ENCODE results near the gene LAMB2. TPM values are rescaled to one million over a fixed set of nuclear protein-coding genes. Genes with fewer than 3 reads are reported as not detected.

LAMB2 gene
- total RNA-seq (2014; rRNA removed; shearing (Covaris generic)) = 43.6 and 45.1 TPM in 2 replicates
- polyA plus RNA-seq (2015; cell fraction: cytosol; rRNA removed) = 80.2 and 94.4 TPM in 2 replicates
- polyA plus RNA-seq (2015; cell fraction: nucleus; rRNA removed) = 559 and 620 TPM in 2 replicates

DNA sequence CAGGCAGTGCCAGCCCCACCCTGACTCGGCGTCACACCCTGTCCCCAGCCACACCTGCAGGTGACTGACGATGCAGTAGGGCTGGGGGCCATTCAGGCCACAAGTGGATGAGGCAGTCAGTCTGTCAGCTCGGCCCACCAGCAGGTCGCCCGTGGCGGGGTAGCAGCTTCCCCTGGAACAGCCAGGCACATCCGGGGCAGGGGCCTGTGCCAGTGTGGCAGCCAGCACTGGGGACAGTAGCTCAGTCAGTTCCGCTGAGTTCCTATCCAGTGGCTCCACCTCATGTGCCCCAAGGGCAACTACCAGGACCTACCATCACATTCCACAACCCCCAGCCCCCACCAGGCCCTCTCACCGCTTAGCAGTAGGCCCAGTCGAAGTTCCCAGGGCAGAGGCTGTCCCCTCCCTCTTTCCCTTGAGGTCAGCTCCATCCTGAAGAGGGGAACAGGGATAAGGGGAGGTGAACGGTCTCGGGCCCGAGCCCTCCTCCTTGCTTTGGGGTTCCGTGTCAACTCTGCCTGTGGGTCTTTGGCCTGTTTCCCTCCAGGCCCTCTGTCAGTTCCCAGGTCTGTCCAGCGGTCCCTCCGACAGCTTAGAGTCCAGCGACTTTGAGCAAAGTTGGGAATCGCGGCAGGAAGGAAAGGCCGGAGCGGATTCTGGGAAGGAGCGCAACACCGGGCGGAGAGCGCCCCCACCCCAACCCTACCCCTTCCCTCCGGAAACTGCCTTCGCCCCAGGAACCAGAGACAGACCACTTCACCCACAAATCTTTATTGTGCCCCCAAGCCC is at the start of gene LAMB2:
TSS of gene LAMB2 (minus strand) at position 614 of the 789 bp plus-strand sequence. CDS start at position 431, 183 bp downstream.
- DNase-seq (ENCODE audit: low read depth, low spot score) = peak; percentile 71
- in situ Hi-C loops (cut with HindIII; ENCODE audit: low pct_unique_long_range_greater_than_20kb, low sequenced_read_pairs) = no loop called here

DNA sequence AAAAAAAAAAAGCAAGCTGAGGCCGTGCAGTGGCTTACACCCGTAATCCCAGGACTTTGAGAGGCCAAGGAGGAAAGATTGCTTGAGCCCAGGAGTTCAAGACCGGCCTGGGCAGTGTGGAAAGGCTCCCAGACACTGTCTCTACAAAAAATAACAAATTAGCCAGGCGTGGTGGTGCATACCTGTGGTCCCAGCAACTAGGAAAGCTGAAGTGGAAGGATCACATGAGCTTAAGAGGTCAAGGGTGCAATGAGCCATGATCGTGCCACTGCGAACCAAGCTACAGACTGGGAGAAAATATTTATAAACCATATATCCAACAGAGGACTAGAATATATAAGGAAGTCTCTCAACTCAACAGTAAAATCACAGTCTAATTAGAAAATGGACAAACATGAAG is 48.5 kb upstream of the LAMB2 start:
- no peak for DNase-seq (ENCODE audit: low read depth, low spot score)
- in situ Hi-C loops (cut with HindIII; ENCODE audit: low pct_unique_long_range_greater_than_20kb, low sequenced_read_pairs) = no loop called here

DNA sequence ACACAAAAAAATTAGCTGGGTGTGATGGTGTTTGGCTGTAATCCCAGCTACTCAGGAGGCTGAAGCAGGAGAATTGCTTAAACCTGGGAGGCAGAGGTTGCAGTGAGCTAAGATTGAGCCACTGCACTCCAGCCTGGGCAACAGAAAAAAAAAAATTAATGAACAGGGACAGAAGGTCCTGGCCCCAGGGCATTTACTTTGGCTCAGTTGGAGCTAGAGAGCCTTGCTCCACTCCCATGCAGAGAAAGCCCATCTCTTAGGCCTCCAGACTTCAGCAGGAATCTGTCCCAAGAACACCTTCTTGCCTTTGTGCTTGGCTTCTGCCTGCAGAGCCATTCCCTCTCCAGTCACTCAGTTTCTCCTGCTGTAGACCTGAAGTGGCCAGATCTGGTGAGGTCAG is 47.3 kb upstream of the LAMB2 start:
- in situ Hi-C loops (cut with HindIII; ENCODE audit: low pct_unique_long_range_greater_than_20kb, low sequenced_read_pairs) = no loop called here
- DNase-seq (ENCODE audit: low read depth, low spot score) = no peak

GRCh38 chr3:49177073-49177472 is 44.2 kb upstream of the LAMB2 start:
- no peak for DNase-seq (ENCODE audit: low read depth, low spot score)
- in situ Hi-C loops (cut with HindIII; ENCODE audit: low pct_unique_long_range_greater_than_20kb, low sequenced_read_pairs) = no loop called here

- no peak for DNase-seq (ENCODE audit: low read depth, low spot score)
- in situ Hi-C loops (cut with HindIII; ENCODE audit: low pct_unique_long_range_greater_than_20kb, low sequenced_read_pairs) = no loop called here
Observed at GRCh38 chr3:49175530-49175929, 42.7 kb upstream of the LAMB2 start.

- in situ Hi-C loops (cut with HindIII; ENCODE audit: low pct_unique_long_range_greater_than_20kb, low sequenced_read_pairs) = no loop called here
- DNase-seq (ENCODE audit: low read depth, low spot score) = no peak
Observed at GRCh38 chr3:49174397-49174985, 41.6 kb upstream of the LAMB2 start.

- DNase-seq (ENCODE audit: low read depth, low spot score) = no peak
- in situ Hi-C loops (cut with HindIII; ENCODE audit: low pct_unique_long_range_greater_than_20kb, low sequenced_read_pairs) = no loop called here
Observed at GRCh38 chr3:49173792-49174170, 40.9 kb upstream of the LAMB2 start.

- peak; percentile 15 for DNase-seq (ENCODE audit: low read depth, low spot score)
Observed at GRCh38 chr3:49173116-49173791, 40.4 kb upstream of the LAMB2 start.

DNA sequence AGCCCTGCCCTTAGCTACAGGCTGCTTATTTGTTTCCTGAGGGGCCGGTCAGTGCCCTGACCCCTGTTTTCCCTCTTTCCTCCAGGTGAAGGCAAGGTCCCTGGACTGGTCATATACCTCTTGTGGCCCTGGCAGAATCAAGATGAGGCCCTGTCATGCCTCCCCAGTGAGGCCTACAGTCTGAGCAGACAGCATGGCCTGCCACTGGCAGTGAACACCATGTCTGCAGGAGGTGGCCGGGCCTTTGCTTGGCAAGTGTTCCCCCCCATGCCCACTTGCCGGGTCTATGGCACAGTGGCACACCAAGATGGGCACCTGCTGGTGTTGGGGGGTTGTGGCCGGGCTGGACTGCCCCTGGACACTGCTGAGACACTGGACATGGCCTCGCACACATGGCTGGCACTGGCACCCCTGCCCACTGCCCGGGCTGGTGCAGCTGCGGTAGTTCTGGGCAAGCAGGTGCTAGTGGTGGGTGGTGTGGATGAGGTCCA is 39.7 kb upstream of the LAMB2 start:
- DNase-seq (ENCODE audit: low read depth, low spot score) = no peak
- in situ Hi-C loops (cut with HindIII; ENCODE audit: low pct_unique_long_range_greater_than_20kb, low sequenced_read_pairs) = no loop called here

More at GRCh38 chr3:49173116-49173791, 40.4 kb upstream of the LAMB2 start:
- in situ Hi-C loops (cut with HindIII; ENCODE audit: low pct_unique_long_range_greater_than_20kb, low sequenced_read_pairs) = no loop called here

GRCh38 chr3:49171775-49172500 is 39.1 kb upstream of the LAMB2 start:
- in situ Hi-C loops (cut with HindIII; ENCODE audit: low pct_unique_long_range_greater_than_20kb, low sequenced_read_pairs) = no loop called here
- no peak for DNase-seq (ENCODE audit: low read depth, low spot score)

- peak; percentile 80 for DNase-seq (ENCODE audit: low read depth, low spot score)
- in situ Hi-C loops (cut with HindIII; ENCODE audit: low pct_unique_long_range_greater_than_20kb, low sequenced_read_pairs) = no loop called here
Observed at GRCh38 chr3:49171119-49171774, 38.4 kb upstream of the LAMB2 start, which contains the start of gene KLHDC8B. KLHDC8B (plus strand) TSS chr3:49171598; CDS start chr3:49172770, 1,172 bp downstream.

- in situ Hi-C loops (cut with HindIII; ENCODE audit: low pct_unique_long_range_greater_than_20kb, low sequenced_read_pairs) = no loop called here
- no peak for DNase-seq (ENCODE audit: low read depth, low spot score)
Observed at GRCh38 chr3:49170744-49171118, 37.9 kb upstream of the LAMB2 start.

DNA sequence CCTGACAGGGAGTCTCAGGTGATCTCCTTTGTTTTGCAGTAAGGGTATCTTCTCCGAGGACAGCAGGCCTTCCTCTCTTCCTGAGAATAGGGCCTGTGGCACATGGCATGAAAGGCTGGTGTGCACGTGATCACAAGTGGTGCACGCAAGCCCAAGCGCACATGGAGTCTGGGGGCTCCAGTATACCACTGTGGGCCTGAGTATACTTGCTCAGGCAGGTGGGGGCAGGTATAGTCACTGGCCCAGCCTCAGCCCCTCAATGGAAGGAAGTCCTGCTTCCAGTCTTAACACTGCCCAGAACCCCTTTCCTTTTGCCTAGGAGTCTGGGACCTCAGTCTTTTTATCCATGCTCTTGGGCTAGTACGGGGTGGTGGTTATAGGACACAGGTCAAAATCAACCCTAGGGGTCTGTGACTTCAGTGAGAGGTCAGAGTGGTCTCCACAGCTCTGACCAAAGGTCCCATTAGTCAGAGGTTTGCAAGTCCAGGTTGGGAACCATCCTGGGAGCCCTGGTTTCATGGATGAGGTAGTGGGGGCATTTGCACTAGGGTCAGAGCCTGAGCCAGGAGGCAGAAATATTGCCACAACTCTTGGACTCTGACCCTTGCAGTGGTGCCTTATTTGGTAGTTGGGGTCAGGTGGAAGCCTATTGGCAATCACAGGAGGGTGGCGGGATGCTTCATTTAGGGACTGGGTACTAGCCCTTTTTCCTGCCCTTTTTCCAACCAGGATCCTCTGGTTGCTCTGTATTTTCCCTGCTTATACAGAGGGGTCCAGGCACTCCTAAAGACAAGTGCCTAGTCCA is 34.1 kb upstream of the LAMB2 start:
- DNase-seq (ENCODE audit: low read depth, low spot score) = no peak
- in situ Hi-C loops (cut with HindIII; ENCODE audit: low pct_unique_long_range_greater_than_20kb, low sequenced_read_pairs) = no loop called here

GRCh38 chr3:49165771-49166751 is 33.2 kb upstream of the LAMB2 start, which contains the start of gene CCDC71:
CCDC71 (minus strand) TSS chr3:49166331; CDS start chr3:49164208, 2,123 bp downstream.
- in situ Hi-C loops (cut with HindIII; ENCODE audit: low pct_unique_long_range_greater_than_20kb, low sequenced_read_pairs) = no loop called here
- peak; percentile 67 for DNase-seq (ENCODE audit: low read depth, low spot score)

- DNase-seq (ENCODE audit: low read depth, low spot score) = no peak
- in situ Hi-C loops (cut with HindIII; ENCODE audit: low pct_unique_long_range_greater_than_20kb, low sequenced_read_pairs) = no loop called here
Observed at GRCh38 chr3:49164983-49165720, 32.3 kb upstream of the LAMB2 start.
